COLO668 (cell line): ENCODE data around the gene CSDE1.

ENCODE experiments used
- DNase-seq: peaks from one replicate; lab custom pipeline; 2025; ENCODE audit not compliant: unreplicated experiment; lab: John Stamatoyannopoulos, UW

CSDE1 gene

GRCh38 chr1:114668373-114668772 lies 89.4 kb downstream of the CSDE1 start:
- DNase-seq = no peak

- no peak for DNase-seq
Observed at GRCh38 chr1:114666954-114667353, 90.8 kb downstream of the CSDE1 start.
